Spinal cord (tissue), 10 donors: Measurements from ENCODE around the gene PATJ. TPM values are rescaled to one million over a fixed set of nuclear protein-coding genes. Genes with fewer than 3 reads are reported as not detected.
A peak's percentile ranks its signal among the peaks of the same experiment; 100 is the strongest.
"Not testable (repeated sequence)": the region's sequence is repeated elsewhere in the genome, so short reads cannot be mapped to it uniquely, and the experiment has no call there.

Source experiments
- DNase-seq, 6 donors: peaks; one replicate each; pipeline versions ENCODE4 v3.0.0 to v3.0.0-alpha.2; 2013 to 2015; ENCODE audit warnings: low spot score in 6 of 6, low read depth in 4 of 6
- H3K27ac ChIP-seq: one replicate; pipeline ENCODE4 v1.5.1; 2013; ENCODE audit warnings: low read depth, low read length, control low read depth
- H3K27me3 ChIP-seq: one replicate; pipeline ENCODE4 v1.6.1; 2013; ENCODE audit warnings: low read length; ENCODE audit not compliant: control insufficient read depth, insufficient read depth
- H3K36me3 ChIP-seq: one replicate; pipeline ENCODE4 v1.6.1; 2013; ENCODE audit warnings: low read length; ENCODE audit not compliant: control insufficient read depth, insufficient read depth
- H3K4me1 ChIP-seq: one replicate; pipeline ENCODE4 v1.6.1; 2013; ENCODE audit warnings: low read length; ENCODE audit not compliant: control insufficient read depth, insufficient read depth
- H3K4me3 ChIP-seq: one replicate; pipeline ENCODE4 v1.5.1; 2013; ENCODE audit warnings: low read depth, low read length, control low read depth
- H3K9me3 ChIP-seq: one replicate; pipeline ENCODE4 v1.6.1; 2013; ENCODE audit warnings: low read length; ENCODE audit not compliant: control insufficient read depth, insufficient read depth
- WGBS: methylation state at CpG from one replicate; pipeline ENCODE4 v1.1.5; 2013; ENCODE audit warnings: missing lambda C conversion rate; ENCODE audit not compliant: insufficient coverage; 5-methylcytosine and 5-hydroxymethylcytosine counted together
- polyA plus RNA-seq, 2 donors: library from polyadenylated mRNA; unstranded; fragments of 120-200 nt; gene quantifications; one replicate each; pipeline ENCODE4 v1.2.1, GENCODE V29; 2013; ENCODE audit not compliant: insufficient read length in 2 of 2
- total RNA-seq, 2 donors: library from RNA; depleted of rRNA in 1 of 2; stranded (reverse); fragments of 120-200 nt in 1 of 2; fragments of >200 nt in 1 of 2; gene quantifications; one replicate each; pipeline versions ENCODE4 v1.2.3 to v1.2.4, GENCODE V29; 2013 to 2014
- donor health status: healthy.

The PATJ gene
- total and polyA plus RNA-seq, 4 donors, result 18.8 to 58.2 (median 37.8) TPM

DNA sequence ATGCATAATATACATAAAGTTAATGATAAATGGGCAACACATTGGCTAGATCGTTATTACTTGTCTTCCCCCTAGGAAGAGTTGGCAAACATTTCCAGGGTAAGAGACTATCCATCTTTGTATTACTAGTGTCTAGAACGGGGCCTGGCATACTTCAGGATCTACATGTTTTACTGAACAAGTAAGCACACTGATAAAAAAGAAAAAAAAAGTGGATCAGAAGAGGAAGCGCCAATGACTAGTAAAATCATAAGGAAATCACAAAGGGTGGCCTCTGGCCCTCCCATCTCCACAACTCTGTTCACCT is 17.8 kb upstream of the PATJ start:
- no peak for DNase-seq
- Histone ChIP-seq H3K9me3 (no peaks in the 10 kb centered on the region), H3K4me3 (peak overlapping the region; percentile 98), H3K36me3 (peaks cover 8% of the 10 kb centered on the region), H3K27ac (peak overlapping the region; percentile 89), H3K4me1 (peaks cover 6% of the 10 kb centered on the region), H3K27me3 (no peaks in the 10 kb centered on the region)
- 0% methylated on average over 1 of the region's 3 CpGs for WGBS

DNA sequence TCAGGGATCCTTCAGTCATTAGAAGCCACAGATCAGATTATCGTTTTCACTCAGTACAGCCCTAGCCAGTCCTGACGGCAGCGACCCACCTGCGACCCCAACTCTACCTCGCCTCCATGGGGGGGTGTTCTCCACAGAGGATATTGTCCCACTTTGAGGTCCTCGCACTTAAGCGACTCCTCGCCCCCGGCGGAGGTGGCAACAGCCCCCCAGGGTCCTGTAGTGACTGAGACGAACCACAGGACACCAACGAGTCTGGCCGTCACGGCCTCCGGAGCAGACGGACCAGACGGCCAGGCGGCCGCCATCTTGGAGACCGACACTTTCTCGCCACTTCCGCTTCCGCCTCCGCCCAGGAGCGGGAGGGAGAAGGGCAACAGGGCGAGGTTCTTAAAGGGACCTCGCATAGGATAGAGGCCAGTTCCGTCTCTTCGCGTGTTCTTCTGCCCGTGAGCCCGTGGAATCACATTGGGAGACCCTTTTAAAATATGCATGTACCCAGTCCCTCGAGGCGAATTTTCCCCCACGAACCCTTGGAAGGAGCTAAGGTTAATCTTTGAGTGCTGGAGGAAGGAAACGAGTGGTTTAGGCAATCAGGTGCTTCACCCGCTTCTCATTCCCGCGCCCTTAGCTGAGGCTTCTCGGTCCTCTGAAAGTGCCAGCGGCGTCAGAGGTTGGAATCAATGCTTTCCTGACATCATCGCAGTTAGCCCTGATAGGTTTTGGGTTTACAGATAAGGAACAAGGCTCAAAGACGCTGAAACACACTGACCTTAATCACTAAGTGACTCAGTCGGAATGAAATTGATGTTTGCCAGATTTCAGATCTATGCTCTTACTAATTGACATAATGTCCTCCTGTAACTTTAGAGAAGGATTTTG is 17.2 kb upstream of the PATJ start, which contains the start of gene TM2D1:
TSS of gene TM2D1 (minus strand) at position 329 of the 882 bp plus-strand sequence. CDS start at position 308, 21 bp downstream.
- WGBS, result 0% methylated on average over 38 of the region's 45 CpGs
- peaks cover 8% of the 10 kb centered on the region for H3K36me3 ChIP-seq
- H3K27ac ChIP-seq, result peak within 1 kb of the TSS; percentile 89

GRCh38 chr1:61727544-61727943 is 14.7 kb upstream of the PATJ start:
- H3K9me3 ChIP-seq, result no peaks in the 10 kb centered on the region
- H3K4me1 ChIP-seq, result peaks cover 6% of the 10 kb centered on the region
- no peak overlapping the region for H3K27ac ChIP-seq
- H3K4me3 ChIP-seq, result no peak overlapping the region
- no peaks in the 10 kb centered on the region for H3K36me3 ChIP-seq
- H3K27me3 ChIP-seq, result no peaks in the 10 kb centered on the region
- DNase-seq, result no peak
- no CpG with 5 or more reads among the region's 3 CpGs for WGBS

More for the DNA sequence above, 17.2 kb upstream of the PATJ start, which contains the start of gene TM2D1:
- peak; percentile 83 to 98 (median 90) for DNase-seq
- H3K4me3 ChIP-seq, result peak within 1 kb of the TSS; percentile 98
- peaks cover 6% of the 10 kb centered on the region for H3K4me1 ChIP-seq
- H3K9me3 ChIP-seq, result no peaks in the 10 kb centered on the region
- no peaks in the 10 kb centered on the region for H3K27me3 ChIP-seq

DNA sequence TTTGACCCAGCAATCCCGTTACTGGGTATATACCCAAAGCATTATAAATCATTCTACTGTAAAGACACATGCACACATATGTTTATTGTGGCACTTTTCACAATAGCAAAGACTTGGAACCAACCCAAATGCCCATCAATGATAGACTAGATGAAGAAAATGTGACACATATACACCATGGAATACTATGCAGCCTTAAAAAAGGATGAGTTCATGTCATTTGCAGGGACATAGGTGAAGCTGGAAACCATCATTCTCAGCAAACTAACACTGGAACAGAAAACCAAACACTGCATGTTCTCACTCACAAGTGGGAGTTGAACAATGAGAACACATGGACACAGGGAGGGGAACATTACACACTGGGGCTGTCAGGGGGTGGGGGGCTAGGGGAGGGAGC is 11.6 kb upstream of the PATJ start:
- H3K4me1 ChIP-seq, H3K9me3 ChIP-seq, H3K27me3 ChIP-seq, H3K36me3 ChIP-seq, H3K27ac ChIP-seq, DNase-seq, H3K4me3 ChIP-seq: not testable (repeated sequence)
- no CpG with 5 or more reads among the region's 1 CpG for WGBS

GRCh38 chr1:61732726-61733125 is 9.6 kb upstream of the PATJ start:
- H3K27me3 ChIP-seq, result no peaks in the 10 kb centered on the region
- no peak overlapping the region for H3K27ac ChIP-seq
- DNase-seq, result no peak
- WGBS, result 67% methylated on average over 1 of the region's 3 CpGs
- H3K4me3 ChIP-seq, result no peak overlapping the region
- H3K36me3 ChIP-seq, result no peaks in the 10 kb centered on the region
- no peaks in the 10 kb centered on the region for H3K4me1 ChIP-seq
- no peaks in the 10 kb centered on the region for H3K9me3 ChIP-seq

DNA sequence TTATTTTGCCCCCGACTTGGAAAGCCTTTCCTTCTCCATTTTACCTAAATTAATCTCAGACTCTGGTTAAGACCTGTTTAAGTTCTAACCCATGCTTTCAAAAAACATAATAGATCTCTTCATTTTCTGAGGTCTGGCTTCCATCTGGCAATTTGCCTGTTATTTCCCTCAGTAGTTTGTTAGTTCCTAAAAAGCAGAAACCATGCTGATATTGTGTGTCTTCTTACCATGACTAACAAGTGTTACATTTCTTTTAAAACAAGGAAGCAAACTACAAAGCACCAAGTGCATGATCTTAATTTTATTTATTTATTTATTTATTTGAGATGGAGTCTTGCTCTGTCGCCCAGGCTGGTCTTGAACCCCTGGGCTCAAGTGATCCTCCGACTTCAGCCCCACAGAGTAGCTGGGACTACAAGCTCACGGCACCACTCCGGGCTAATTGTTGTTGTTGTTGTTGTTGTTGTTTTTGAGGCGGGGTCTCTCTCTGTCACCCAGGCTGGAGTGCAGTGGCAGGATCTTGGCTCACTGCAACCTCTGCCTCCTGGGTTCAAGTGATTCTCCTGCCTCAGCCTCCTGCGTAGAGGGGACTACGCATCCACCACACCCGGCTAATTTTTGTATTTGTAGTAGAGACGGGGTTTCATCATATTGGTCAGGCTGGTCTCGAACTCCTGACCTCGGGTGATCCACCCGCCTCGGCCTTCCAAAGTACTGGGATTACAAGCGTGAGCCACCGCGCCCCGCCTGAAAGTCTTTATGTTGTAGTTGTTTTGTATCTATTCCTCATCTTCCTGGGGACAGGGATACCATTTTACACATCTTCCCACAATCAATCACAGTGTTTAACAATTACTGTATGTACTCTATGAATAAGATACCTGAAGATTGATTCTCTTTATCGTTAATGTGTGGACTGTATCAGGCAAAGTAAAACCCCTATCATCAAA is 1.3 kb upstream of the PATJ start:
- Histone ChIP-seq H3K27me3 (no peaks in the 10 kb centered on the region), H3K4me3 (peak overlapping the region; percentile 52), H3K4me1 (peaks cover 4% of the 10 kb centered on the region), H3K36me3 (no peaks in the 10 kb centered on the region), H3K27ac (peak overlapping the region; percentile 82), H3K9me3 (no peaks in the 10 kb centered on the region)
- 96% methylated on average over 3 of the region's 19 CpGs for WGBS
- no peak for DNase-seq

- Histone ChIP-seq H3K27ac (peak overlapping the region; percentile 94), H3K36me3 (no peaks in the 10 kb centered on the region), H3K9me3 (no peaks in the 10 kb centered on the region), H3K27me3 (no peaks in the 10 kb centered on the region), H3K4me1 (peaks cover 4% of the 10 kb centered on the region), H3K4me3 (peak overlapping the region; percentile 78)
- peak in 5 of 6 donors; percentile 29 to 83 (median 70) for DNase-seq
- WGBS, result under 1% methylated on average over 72 of the region's 74 CpGs
Observed at GRCh38 chr1:61742620-61743430, 545 bp downstream of the PATJ start.

DNA sequence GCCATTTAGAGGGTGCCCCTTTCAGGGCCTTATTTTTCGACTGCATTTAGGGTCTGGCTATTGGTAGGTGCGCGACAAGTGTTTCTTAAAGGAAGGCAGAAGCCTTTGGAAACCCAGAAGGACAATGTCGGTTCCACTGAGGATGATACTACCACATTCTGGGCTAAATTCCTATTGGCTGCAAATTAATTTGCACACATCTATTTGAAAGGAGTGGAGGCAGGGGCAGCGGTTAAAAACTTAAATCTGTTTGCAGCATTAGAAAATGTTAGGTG is 1.1 kb downstream of the PATJ start:
- no peaks in the 10 kb centered on the region for H3K9me3 ChIP-seq
- DNase-seq, result no peak
- peak overlapping the region; percentile 94 for H3K27ac ChIP-seq
- no peaks in the 10 kb centered on the region for H3K27me3 ChIP-seq
- peaks cover 4% of the 10 kb centered on the region for H3K4me1 ChIP-seq
- WGBS, result 42% methylated on average over 3 of the region's 5 CpGs
- peak overlapping the region; percentile 78 for H3K4me3 ChIP-seq
- no peaks in the 10 kb centered on the region for H3K36me3 ChIP-seq
